ENCODE data around the gene CAMKMT.

Gene CAMKMT

GRCh38 chr2:44689516-44689915, 327.8 kb downstream of the CAMKMT start:
- no peak overlapping the region for H3K4me3 ChIP-seq
- no peak overlapping the region for H3K27ac ChIP-seq
- DNase-seq (ENCODE audit: low spot score), result no peak
- no peak for TF ChIP-seq CTCF (IDR thresholded peaks at IDR 0.05)

- no peak for TF ChIP-seq CTCF (IDR thresholded peaks at IDR 0.05)
- Histone ChIP-seq H3K27ac (no peak overlapping the region), H3K4me3 (no peak overlapping the region)
- DNase-seq (ENCODE audit: low spot score), result no peak
Measured at GRCh38 chr2:44691174-44691785, 329.5 kb downstream of the CAMKMT start.

- no peak for TF ChIP-seq CTCF (IDR thresholded peaks at IDR 0.05)
- Histone ChIP-seq H3K27ac (no peak overlapping the region), H3K4me3 (no peak overlapping the region)
- no peak for DNase-seq (ENCODE audit: low spot score)
Measured at GRCh38 chr2:44692821-44693220, 331.1 kb downstream of the CAMKMT start.

- no peak for TF ChIP-seq CTCF (IDR thresholded peaks at IDR 0.05)
- no peak overlapping the region for H3K4me3 ChIP-seq
- no peak for DNase-seq (ENCODE audit: low spot score)
- H3K27ac ChIP-seq, result no peak overlapping the region
Measured at GRCh38 chr2:44700824-44701223, 339.1 kb downstream of the CAMKMT start.

GRCh38 chr2:44705356-44705755, 343.6 kb downstream of the CAMKMT start:
- DNase-seq (ENCODE audit: low spot score), result no peak
- TF ChIP-seq CTCF (IDR thresholded peaks at IDR 0.05), result no peak
- Histone ChIP-seq H3K27ac (no peak overlapping the region), H3K4me3 (no peak overlapping the region)

GRCh38 chr2:44705876-44706480, 344.2 kb downstream of the CAMKMT start:
- DNase-seq (ENCODE audit: low spot score), result no peak
- Histone ChIP-seq H3K4me3 (no peak overlapping the region), H3K27ac (no peak overlapping the region)
- no peak for TF ChIP-seq CTCF (IDR thresholded peaks at IDR 0.05)
